HEK293 (cell line): ENCODE measurements around the gene PEX14.

Experiments
- CTCF ChIA-PET: fragments of 350-600 bp; formaldehyde crosslinking; extraction: SDS; loops from one replicate; lab custom pipeline; 2021; ENCODE audit warnings: antibody characterized with exemption; lab: Yijun Ruan, JAX
- POLR2A ChIA-PET: fragments of 300-600 bp; formaldehyde crosslinking; extraction: SDS; loops from one replicate; lab custom pipeline; 2020; ENCODE audit warnings: antibody characterized with exemption, inconsistent platforms; lab: Yijun Ruan, JAX
- H3K27ac ChIP-seq: fragments of 200-500 bp; sonication (Bioruptor generic); 2 replicates; pipeline ENCODE4 v1.5.1; 2014; ENCODE audit warnings: low read depth, low read length, control low read depth, inconsistent platforms; ENCODE audit errors: extremely low read depth
- H3K36me3 ChIP-seq, 2 experiments: fragments of 200-500 bp in 1 of 2; sonication (Bioruptor generic) in 1 of 2; 1 replicate in 1 of 2; 2 replicates in 1 of 2; pipeline ENCODE4 v1.5.1; 2014 to 2017; ENCODE audit warnings: inconsistent platforms in 2 of 2, low read length in 2 of 2; ENCODE audit not compliant: control insufficient read depth in 2 of 2, insufficient read depth in 1 of 2
- H3K4me1 ChIP-seq: fragments of 200-500 bp; sonication (Bioruptor generic); 2 replicates; pipeline ENCODE4 v1.5.1; 2014; ENCODE audit warnings: mild to moderate bottlenecking, low read length, inconsistent platforms; ENCODE audit not compliant: control insufficient read depth, insufficient read depth
- H3K4me3 ChIP-seq: 2 replicates; pipeline ENCODE4 v1.5.1; 2011; ENCODE audit warnings: low read depth, mild to moderate bottlenecking, control low read depth, low read length, moderate library complexity
- H3K9me3 ChIP-seq: fragments of 200-500 bp; sonication (Bioruptor generic); 2 replicates; pipeline ENCODE4 v1.5.1; 2014; ENCODE audit warnings: low read depth, low read length, inconsistent platforms; ENCODE audit not compliant: control insufficient read depth, insufficient read depth
- BCL6B ChIP-seq: fragments of 450-650 bp; formaldehyde crosslinking; IDR thresholded peaks from 2 replicates; pipeline ENCODE4 v1.5.1; 2017; ENCODE audit warnings: missing biosample characterization, missing genetic modification characterization
- GLIS1 ChIP-seq: fragments of 450-650 bp; formaldehyde crosslinking; IDR thresholded peaks from 2 replicates; pipeline ENCODE4 v1.5.1; 2016; ENCODE audit warnings: missing biosample characterization, missing genetic modification characterization
- PRDM1 ChIP-seq: fragments of 450-650 bp; formaldehyde crosslinking; IDR thresholded peaks from 2 replicates; pipeline ENCODE4; 2016; ENCODE audit warnings: missing biosample characterization, missing genetic modification characterization
- SP7 ChIP-seq: fragments of 450-650 bp; formaldehyde crosslinking; IDR thresholded peaks from 2 replicates; pipeline ENCODE4 v1.5.1; 2016; ENCODE audit warnings: missing biosample characterization, missing genetic modification characterization
- ZBTB49 ChIP-seq: fragments of 450-650 bp; formaldehyde crosslinking; IDR thresholded peaks from 2 replicates; pipeline ENCODE4 v1.5.1; 2016; ENCODE audit warnings: missing biosample characterization, missing genetic modification characterization, low read depth
- ZNF157 ChIP-seq: fragments of 450-650 bp; formaldehyde crosslinking; IDR thresholded peaks from 2 replicates; pipeline ENCODE4 v1.5.1; 2016; ENCODE audit warnings: missing biosample characterization, missing genetic modification characterization
- ZNF768 ChIP-seq: fragments of 450-650 bp; formaldehyde crosslinking; IDR thresholded peaks from 2 replicates; pipeline ENCODE4 v1.5.1; 2018; ENCODE audit warnings: missing biosample characterization, mild to moderate bottlenecking, missing genetic modification characterization
- TF ChIP-seq, protein P1 (sequence below): fragments of 450-650 bp; formaldehyde crosslinking; IDR thresholded peaks from 2 replicates; pipeline ENCODE4 v1.5.1; 2016; ENCODE audit warnings: missing biosample characterization, missing genetic modification characterization, borderline replicate concordance
- TF ChIP-seq, protein P2 (sequence below): fragments of 450-650 bp; formaldehyde crosslinking; IDR thresholded peaks from 2 replicates; pipeline ENCODE4 v1.5.1; 2017; ENCODE audit warnings: missing biosample characterization, missing genetic modification characterization

PEX14 gene

GRCh38 chr1:10470043-10470442 is 4.7 kb upstream of the PEX14 start:
- Histone ChIP-seq H3K36me3 (peaks cover 32 to 53% of the 10 kb centered on the region in 2 experiments; a peak in 2 of 3 replicates), H3K9me3 (no peaks in the 10 kb centered on the region), H3K4me3 (no peak overlapping the region), H3K4me1 (no peaks in the 10 kb centered on the region), H3K27ac (no peak overlapping the region)
- POLR2A ChIA-PET = no interaction called here
- CTCF ChIA-PET = no interaction called here
- TF ChIP-seq ZNF768 (peak; percentile 58; the same call in 1 of the 2 replicates), ZNF157 (no peak)

DNA sequence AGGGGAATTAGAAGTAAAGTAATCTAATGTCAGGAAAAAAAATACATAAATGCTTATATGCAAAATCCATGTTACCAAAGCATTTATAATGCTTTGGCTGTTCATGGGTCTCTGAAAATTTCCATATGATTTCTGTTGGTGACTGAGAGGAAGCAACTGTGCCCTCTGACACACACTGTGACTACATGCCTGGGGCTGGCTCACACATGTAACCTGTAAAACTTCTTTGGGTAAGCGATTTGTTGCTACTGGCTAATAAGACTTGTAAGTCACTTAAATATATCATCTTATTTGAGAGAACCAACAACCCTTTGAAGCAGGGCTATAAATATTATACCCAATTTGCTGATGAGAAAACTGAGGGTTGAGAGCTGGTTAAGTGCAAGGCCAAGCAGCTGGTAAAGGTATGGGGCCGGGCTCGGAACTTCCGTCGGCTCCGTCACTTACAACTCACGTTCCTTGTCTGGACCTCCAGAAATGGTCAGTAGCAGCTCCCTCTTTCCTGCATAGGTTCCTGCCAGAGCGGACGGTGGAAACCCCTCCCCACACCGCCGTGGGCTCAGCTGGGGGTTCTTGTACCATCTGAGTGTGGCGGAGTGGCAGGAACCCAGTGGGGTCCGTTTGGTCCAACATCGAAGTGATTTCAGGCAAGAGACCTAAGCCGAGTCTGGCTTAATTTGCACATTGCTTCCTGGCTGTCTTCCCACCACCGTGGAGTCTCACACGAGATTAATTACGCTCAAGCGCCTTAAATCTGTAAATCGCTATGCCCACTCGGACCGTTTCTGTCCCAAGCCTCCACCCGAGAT is 3.1 kb upstream of the PEX14 start:
- H3K4me1 ChIP-seq = no peaks in the 10 kb centered on the region
- TF ChIP-seq GLIS1 (tag by site-specific recombination) (peak; percentile 83), ZBTB49 (no peak)
- TF ChIP-seq, protein P1, sequence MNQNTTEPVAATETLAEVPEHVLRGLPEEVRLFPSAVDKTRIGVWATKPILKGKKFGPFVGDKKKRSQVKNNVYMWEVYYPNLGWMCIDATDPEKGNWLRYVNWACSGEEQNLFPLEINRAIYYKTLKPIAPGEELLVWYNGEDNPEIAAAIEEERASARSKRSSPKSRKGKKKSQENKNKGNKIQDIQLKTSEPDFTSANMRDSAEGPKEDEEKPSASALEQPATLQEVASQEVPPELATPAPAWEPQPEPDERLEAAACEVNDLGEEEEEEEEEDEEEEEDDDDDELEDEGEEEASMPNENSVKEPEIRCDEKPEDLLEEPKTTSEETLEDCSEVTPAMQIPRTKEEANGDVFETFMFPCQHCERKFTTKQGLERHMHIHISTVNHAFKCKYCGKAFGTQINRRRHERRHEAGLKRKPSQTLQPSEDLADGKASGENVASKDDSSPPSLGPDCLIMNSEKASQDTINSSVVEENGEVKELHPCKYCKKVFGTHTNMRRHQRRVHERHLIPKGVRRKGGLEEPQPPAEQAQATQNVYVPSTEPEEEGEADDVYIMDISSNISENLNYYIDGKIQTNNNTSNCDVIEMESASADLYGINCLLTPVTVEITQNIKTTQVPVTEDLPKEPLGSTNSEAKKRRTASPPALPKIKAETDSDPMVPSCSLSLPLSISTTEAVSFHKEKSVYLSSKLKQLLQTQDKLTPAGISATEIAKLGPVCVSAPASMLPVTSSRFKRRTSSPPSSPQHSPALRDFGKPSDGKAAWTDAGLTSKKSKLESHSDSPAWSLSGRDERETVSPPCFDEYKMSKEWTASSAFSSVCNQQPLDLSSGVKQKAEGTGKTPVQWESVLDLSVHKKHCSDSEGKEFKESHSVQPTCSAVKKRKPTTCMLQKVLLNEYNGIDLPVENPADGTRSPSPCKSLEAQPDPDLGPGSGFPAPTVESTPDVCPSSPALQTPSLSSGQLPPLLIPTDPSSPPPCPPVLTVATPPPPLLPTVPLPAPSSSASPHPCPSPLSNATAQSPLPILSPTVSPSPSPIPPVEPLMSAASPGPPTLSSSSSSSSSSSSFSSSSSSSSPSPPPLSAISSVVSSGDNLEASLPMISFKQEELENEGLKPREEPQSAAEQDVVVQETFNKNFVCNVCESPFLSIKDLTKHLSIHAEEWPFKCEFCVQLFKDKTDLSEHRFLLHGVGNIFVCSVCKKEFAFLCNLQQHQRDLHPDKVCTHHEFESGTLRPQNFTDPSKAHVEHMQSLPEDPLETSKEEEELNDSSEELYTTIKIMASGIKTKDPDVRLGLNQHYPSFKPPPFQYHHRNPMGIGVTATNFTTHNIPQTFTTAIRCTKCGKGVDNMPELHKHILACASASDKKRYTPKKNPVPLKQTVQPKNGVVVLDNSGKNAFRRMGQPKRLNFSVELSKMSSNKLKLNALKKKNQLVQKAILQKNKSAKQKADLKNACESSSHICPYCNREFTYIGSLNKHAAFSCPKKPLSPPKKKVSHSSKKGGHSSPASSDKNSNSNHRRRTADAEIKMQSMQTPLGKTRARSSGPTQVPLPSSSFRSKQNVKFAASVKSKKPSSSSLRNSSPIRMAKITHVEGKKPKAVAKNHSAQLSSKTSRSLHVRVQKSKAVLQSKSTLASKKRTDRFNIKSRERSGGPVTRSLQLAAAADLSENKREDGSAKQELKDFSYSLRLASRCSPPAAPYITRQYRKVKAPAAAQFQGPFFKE (tag by site-specific recombination) = 0 out of 2 replicates have a peak, but pooled peaks have one; percentile 65
- POLR2A ChIA-PET = no interaction called here
- H3K36me3 ChIP-seq = peaks cover 17 to 38% of the 10 kb centered on the region in 2 experiments; a peak in 2 of 3 replicates
- H3K27ac ChIP-seq = peak overlapping the region; percentile 32; the same call in 1 of the 2 replicates
- CTCF ChIA-PET = no interaction called here
- H3K4me3 ChIP-seq = peak overlapping the region; percentile 81
- no peaks in the 10 kb centered on the region for H3K9me3 ChIP-seq

DNA sequence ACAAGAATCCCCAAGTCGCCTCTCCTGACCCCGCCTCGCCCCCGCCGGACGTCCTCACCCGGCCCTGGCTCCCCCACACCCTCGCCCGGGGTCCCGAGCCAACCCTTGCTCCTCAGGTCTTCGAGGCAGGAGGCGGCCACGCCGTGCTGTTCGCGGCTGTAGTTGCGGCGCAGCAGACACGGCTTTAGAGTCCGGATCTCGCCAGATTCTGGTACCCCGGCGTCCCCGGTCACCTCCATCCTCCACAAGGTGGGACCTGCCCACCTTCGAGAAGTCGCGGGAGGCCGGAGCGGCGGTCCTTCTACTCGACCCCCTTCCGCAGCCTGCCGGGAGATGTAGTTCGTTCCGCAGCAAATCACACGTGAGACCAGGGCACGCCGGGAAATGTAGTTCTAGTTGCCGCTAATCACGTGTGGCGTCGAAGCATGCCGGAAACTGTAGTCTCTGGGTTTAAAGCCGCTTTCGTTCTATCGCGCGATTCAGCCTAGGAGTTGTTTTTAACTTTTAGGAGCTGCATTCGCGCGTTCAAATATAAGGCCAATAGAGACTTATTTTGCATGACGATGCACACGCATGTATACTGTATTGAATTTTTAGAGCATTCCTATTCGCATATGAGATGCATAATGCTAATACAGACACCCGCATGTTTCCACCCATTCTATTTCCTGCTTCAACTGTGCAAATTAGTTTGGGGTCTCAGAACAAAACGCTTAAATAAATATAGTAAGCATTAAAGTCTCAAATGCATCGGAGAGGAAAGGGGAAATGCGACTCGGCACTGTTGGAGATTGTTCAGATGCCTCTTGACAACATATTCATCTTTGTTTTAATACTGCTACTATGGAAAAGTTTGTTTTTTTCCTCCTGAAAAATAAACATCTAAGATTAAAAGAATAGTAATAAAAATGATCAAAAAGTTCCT is 2.3 kb upstream of the PEX14 start, which contains the start of gene DFFA:
Gene DFFA, minus strand, starts transcription at position 310 of the 925 bp plus-strand sequence. Its CDS starts 71 bp downstream, at position 239.
- peaks cover 8 to 29% of the 10 kb centered on the region in 2 experiments; a peak in 2 of 3 replicates for H3K36me3 ChIP-seq
- no peaks in the 10 kb centered on the region for H3K4me1 ChIP-seq
- H3K9me3 ChIP-seq = no peaks in the 10 kb centered on the region
- ChIA-PET POLR2A (no interaction called here), CTCF (interaction anchor here (0.7 kb wide), 1 partner anchor 456 kb away, joined by 3 read pairs; no protein-coding TSS in a partner anchor)
- peak within 1 kb of the TSS; percentile 81 for H3K4me3 ChIP-seq
- peak within 1 kb of the TSS; percentile 32; the same call in 1 of the 2 replicates for H3K27ac ChIP-seq
- no peak for TF ChIP-seq PRDM1 (tag by site-specific recombination)
- TF ChIP-seq, protein P2, sequence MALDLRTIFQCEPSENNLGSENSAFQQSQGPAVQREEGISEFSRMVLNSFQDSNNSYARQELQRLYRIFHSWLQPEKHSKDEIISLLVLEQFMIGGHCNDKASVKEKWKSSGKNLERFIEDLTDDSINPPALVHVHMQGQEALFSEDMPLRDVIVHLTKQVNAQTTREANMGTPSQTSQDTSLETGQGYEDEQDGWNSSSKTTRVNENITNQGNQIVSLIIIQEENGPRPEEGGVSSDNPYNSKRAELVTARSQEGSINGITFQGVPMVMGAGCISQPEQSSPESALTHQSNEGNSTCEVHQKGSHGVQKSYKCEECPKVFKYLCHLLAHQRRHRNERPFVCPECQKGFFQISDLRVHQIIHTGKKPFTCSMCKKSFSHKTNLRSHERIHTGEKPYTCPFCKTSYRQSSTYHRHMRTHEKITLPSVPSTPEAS (tag by site-specific recombination) = no peak
- TF ChIP-seq ZNF768 = no peak
- TF ChIP-seq SP7 = peak; percentile 69
- no peak for TF ChIP-seq BCL6B (tag by site-specific recombination)
- TF ChIP-seq, protein P1 (tag by site-specific recombination) = no peak
